Head of caudate nucleus (tissue), 42 donors: ENCODE results near the gene RNF31.
A peak's percentile ranks its signal among the peaks of the same experiment; 100 is the strongest.

Experiments
- DNase-seq, 42 donors: peaks; one replicate each; pipeline versions ENCODE4 v3.0.0 to v3.0.0-alpha.2; 2020 to 2021; ENCODE audit warnings: mixed read lengths in 7 of 42
- intact Hi-C: fragments of 100-400 bp; cut with DNase I; formaldehyde crosslinking; loops from one replicate; pipeline ENCODE4 v1.15.0; 2022

Gene RNF31

DNA sequence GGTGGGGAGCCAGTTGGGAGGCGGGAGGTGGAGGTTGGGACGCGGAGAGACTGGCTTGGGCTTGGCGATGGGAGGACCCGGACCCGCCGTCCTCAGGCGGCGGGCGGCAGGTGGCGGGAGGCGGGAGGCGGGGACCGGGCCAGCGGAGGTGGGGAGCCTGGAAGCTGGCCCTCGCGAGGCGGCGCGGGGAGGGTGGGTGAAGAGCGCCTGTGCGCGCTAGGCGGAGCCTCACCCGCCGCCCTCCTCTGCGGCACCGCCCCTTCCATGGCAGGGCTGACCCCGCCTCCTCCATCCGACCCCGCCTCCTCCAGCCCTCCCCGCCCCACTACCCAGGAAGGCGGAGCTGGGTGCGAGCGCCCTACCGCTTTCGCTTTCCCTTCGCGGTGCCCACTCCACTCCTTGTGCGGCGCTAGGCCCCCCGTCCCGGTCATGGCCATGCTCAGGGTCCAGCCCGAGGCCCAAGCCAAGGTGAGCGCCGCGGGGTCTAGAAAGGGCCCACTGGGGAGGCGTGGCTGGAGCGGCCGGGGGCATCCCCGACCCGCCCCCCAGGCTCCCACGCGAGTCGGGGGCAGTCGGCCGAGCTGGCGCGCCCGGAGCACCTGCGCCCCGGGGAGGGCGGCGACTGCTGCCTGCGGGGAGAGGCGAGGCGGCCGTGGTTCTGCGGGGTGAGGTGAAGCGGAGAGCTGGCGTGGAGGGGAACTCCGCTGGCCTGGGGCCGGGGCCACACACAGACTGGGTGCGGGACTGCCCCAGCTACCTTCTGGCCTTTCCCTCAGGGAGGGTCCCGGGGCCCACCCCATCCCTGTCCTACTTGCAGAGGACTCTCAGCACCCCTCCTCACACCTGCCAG lies 11.2 kb upstream of the RNF31 start, which contains the start of gene PSME1:
TSS of gene PSME1 (plus strand) at position 361 of the 850 bp plus-strand sequence. CDS start at position 430, 69 bp downstream.
- intact Hi-C loops, result no loop called here
- DNase-seq, result peak; percentile 80 to 98 (median 95)

DNA sequence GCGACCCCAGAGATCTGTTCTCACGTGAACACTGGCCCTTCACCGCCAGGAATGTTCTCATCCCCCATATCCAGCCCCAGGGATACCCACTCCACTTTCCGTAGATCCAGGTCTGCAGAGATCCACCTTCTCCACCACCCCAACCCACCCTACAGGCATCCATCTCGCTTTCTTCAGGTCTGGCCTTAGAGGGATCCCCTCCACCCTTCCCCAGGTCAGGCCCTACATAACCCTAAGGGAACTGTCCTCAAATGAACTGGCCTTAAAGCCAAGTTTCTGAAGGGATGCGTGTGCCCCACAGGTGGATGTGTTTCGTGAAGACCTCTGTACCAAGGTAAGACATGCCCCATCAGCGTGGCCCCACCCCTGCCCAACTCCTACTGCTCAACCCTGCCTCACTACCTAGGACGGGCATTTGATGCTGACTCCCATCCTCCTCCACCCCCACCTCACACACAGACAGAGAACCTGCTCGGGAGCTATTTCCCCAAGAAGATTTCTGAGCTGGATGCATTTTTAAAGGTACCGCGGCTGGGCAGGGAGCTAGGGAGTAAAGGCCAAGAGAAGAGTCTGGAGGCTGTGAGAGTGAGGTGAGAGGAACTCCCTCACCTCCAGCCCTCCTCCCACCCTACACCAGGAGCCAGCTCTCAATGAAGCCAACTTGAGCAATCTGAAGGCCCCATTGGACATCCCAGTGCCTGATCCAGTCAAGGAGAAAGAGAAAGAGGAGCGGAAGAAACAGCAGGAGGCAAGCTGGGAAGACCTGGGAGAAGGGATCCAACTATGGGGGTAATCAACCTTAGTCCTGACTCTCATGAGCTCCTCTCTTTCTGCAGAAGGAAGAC lies 10.4 kb upstream of the RNF31 start:
- DNase-seq, result peak in 2 of 42 donors; percentile 20 to 47
- intact Hi-C loops, result no loop called here

DNA sequence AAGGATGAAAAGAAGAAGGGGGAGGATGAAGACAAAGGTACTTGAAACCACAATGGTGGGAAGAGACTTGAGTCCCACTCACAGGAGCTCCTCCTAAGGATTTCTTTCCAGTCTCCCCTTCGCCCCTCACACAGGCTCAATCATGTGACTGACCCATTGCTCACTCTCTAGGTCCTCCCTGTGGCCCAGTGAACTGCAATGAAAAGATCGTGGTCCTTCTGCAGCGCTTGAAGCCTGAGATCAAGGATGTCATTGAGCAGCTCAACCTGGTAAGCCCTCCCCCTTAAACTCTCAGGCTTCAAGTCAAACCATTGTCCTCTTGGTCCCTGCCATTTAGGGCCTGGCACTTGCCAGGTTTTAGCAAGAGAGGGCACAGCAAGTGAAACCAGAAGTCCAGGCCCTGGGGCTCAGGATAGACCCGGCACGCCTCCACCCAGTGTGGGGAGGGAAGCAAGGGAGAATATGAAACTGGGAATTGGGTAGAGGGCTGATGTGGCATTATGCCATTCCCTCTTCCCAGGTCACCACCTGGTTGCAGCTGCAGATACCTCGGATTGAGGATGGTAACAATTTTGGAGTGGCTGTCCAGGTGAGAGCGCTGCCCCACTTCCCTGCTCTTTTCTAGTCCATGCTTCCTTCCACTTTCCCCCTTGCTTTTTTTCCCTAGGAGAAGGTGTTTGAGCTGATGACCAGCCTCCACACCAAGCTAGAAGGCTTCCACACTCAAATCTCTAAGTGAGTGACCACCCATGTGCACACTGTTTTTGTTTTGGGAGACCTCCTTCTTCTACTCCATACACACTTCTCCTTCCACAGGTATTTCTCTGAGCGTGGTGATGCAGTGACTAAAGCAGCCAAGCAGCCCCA lies 9.5 kb upstream of the RNF31 start:
- intact Hi-C loops, result no loop called here
- no peak for DNase-seq

DNA sequence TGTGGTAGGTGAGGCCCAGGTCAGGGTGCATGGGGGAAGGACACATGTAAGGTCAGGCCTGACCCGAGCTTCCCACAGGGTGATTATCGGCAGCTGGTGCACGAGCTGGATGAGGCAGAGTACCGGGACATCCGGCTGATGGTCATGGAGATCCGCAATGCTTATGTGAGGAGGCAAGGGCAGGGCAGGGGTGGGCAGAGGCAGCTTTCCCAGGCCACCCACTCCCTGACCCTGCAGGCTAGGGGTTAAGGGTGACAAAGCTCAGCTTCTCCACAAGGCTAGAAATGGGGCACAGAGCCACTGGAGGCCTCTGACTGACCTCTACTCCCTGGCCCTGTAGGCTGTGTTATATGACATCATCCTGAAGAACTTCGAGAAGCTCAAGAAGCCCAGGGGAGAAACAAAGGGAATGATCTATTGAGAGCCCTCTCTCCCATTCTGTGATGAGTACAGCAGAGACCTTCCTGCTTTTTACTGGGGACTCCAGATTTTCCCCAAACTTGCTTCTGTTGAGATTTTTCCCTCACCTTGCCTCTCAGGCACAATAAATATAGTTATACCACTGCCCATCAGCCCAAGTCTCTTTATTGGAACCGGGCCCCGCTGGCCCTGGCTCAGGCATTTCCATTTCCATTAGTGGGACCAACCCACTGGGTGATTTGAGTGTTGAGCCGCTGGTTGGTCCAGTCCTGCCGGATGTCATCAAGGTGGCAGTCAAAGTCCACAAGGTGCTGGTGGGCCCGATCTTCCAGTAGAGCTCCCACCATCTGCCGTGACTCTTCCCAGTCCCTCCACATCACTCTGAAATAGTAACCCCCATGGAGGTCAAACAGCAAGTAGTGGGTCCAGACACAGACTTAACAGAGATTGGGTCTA lies 8.7 kb upstream of the RNF31 start:
- intact Hi-C loops, result no loop called here
- DNase-seq, result no peak

DNA sequence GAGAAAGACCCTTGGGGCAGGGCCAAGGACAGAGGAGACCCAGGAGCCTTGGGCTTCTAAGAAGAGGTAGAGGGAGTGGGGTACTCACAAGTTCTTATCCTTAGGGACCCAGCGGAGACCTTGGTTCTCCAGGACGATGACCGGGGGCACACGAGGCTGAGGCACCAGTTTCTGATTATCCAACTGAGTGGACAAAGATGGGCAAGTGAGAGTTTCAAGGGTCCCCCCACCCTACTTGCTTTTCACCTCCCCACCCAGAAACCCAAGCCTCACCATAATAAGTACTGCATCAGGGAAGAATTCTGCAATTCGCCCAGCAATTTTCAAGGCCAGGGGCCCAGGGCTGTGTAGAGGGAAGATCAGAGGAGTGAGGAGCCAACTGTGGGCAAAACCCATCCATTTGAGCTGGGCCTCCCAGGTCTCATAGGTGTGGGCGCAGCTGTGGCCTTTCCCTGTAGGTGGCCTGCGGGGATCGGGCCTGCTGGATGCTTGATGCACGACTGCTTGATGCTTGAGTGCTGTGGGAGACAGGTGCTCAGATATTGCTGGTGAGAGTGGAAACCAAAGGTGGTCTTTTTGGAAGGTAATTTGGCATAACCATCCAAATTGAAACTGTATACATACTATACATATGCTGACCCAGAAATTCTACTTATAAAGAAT lies 7.9 kb upstream of the RNF31 start:
- DNase-seq, result no peak
- intact Hi-C loops, result no loop called here

DNA sequence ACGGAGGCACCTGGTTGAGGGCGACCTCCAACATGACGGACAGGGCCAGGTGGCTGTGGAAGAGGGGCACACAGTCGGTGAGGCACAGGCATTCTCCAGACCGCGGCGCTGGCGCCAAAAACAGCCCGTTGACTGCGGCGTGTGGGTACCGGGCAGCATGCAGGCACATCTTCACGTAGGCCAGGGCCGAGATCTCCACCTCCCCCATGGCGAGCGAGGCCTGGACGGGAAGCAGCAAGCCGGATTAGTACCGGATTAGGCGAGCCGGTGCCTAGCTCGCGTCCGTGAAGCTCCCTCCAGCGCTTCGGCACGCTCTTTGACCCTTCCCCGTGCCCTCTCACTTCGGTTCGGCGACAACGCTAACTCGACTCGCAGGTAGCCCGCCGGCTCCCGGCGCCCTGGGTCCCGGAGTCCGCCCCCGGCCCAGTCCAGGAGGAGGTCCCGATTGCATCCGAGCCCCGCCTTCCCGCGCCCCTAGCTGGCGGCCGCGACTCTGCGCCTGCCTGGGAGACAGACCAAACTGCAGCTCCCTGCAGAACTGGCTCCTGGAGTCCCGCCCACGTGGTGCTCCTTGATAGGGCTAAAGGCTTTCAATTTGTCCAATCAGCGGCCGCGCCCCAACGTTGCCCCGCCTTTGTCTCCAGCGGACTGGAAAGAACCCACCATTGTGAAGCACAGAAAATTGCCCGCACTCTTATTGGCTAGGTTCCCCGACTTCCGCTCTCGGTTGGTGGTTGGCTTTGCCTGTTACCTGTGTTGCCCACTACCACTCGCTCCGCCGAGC lies 6.0 kb upstream of the RNF31 start, which contains the start of gene EMC9:
TSS of gene EMC9 (minus strand) at position 495 of the 784 bp plus-strand sequence. CDS start at position 208, 287 bp downstream.
- peak; percentile 99 to 100 (median 100) for DNase-seq
- intact Hi-C loops, result loop anchor here (2.0 kb wide), 1 partner anchor 26 kb away; the partner anchor contains the start of genes DCAF11 and NRL

DNA sequence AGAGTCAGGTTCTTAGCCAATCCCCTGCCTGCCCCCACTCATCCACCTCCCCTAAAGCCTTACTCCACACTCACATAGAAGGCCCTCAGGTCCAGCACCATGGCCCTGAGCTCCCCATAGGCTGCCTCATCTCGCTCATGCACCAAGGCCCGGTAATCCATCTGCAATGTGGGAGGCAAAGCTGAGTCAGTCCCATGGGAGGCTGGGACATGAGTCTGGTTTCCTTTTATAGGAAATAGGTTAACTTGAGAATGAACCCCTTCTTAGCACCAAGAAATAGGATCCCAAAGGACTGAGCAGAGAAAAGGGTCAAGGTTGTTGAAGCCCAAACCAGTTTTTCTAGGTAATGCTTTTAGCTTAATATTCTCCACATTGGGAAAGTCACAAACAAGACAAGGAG lies 3.8 kb upstream of the RNF31 start:
- intact Hi-C loops, result no loop called here

DNA sequence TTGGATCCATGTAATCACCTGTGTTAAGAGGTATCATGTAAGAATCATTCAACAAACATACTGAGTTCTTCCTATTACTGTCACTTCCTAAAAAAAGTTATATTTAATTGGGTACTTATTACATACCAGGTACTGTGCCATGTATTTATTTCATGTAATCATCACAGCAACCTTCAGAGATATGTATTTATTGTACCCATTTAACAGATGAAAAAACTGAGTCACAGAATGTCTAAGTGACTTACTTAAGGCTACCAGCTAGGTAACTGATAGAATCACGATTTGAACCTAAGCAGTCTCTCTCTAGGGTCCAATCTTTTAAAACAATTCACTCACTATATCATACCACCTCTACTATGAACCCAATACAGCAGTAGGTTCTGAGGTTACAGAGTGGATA lies 2.8 kb upstream of the RNF31 start:
- intact Hi-C loops, result no loop called here
- no peak for DNase-seq

More for the DNA sequence above, 3.8 kb upstream of the RNF31 start:
- no peak for DNase-seq

DNA sequence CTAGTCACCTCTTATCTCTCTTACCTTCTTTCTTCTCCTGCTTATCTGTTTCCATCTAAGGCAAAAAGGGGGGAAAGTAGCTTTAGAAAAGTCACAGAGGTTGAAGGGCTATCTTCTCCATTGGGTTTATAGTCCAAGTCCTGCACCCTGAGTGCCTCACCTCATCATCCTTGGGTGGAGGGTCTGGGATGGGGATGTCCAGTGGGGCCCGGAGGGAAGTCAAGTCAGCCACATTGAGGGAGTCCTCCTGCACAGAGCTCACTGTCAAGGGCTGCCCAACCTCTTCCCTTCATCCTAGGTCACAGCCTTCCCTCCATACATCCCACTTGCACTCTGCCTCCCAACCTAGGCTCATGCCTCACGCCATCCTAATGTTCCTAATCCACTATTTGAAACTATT lies 2.1 kb upstream of the RNF31 start:
- no peak for DNase-seq
- intact Hi-C loops, result no loop called here

DNA sequence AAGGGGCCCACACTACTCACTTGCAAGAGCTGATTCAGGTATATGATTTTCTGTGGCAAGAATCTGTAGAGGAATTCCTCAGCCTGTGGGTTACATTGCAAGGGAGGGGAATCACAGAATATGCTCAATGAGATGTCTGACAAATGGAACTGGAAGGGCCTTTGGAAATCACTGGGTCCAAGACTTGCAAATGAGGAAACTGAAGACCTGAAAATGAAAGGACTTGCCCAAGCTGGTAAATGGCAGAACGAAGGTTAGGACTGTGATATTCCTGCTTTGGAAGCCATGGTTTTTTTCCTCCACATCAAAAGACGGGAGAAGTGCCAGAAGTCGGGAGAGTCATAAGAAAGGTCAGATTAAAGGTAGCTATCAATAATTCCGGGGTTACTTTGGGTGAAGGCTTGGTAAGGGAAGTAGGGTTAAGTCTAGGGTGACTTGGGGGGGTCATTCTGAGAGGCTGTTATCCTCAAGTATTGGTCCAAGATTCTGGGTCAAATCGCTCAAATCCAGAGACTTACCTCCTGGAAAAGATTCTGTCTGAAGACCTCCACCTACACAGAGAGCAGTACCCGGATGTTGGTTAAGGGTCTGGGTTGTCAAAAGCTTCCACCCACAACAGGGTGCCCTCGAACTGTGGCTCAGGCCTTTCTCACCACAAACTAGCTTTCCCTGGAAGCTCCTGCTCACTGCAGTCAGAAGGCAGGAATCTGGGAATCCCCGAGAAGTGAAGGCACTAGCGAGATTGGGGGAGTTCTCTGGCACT lies 1.4 kb upstream of the RNF31 start:
- intact Hi-C loops, result no loop called here
- no peak for DNase-seq

DNA sequence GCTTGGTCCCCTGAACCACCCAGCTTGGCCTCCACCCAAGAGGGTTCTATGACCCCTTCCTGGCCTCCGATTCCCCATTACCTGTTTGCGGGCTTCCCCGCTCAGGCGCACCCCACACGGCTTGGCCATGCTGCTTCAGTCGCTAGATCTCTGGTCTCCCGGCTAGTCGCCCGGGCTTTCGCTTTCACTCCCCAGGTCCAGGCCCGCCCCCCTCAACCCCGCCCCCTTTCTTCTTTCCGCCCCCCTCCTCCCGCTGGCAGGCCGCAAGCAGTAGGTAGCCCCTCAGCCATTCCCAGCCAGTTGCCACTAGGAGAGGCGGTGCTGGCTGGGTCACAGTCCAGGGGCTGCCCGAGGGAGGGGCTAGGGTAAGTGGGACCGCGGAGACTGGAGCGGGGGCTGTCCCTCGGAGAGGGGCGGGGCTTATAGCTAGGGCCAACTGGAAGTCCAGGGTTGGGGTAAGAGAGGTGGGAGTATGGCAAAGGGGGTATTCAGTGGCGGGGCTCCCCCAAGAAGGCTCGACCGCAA lies 783 bp upstream of the RNF31 start, which contains the start of gene PSME2:
TSS of gene PSME2 (minus strand) at position 158 of the 525 bp plus-strand sequence. CDS start at position 129, 29 bp downstream.
- peak; percentile 57 to 93 (median 82) for DNase-seq
- intact Hi-C loops, result no loop called here

DNA sequence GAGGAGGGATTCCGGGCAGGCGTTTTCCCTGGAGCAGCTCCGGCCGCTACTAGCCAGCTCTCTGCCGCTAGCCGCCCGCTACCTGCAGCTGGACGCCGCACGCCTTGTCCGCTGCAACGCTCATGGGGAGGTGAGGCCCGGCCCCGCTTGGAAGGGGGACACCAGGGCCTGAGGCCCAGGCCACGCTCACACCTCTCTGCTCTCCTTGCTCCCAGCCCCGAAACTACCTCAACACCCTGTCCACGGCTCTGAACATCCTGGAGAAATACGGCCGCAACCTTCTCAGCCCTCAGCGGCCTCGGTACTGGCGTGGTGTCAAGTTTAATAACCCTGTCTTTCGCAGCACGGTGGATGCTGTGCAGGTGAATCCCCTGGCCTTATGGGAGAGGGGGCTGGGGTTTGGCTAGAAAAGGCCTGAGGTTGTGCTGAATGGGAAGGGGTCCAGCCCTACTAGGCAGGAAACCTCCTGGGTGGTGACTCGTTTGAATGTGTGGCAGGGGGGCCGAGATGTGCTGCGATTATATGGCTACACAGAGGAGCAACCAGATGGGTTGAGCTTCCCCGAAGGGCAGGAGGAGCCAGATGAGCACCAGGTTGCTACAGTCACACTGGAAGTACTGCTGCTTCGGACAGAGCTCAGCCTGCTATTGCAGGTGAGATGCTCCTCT lies 597 bp downstream of the RNF31 start:
- DNase-seq, result peak in 1 of 42 donors; percentile 32
- intact Hi-C loops, result no loop called here

DNA sequence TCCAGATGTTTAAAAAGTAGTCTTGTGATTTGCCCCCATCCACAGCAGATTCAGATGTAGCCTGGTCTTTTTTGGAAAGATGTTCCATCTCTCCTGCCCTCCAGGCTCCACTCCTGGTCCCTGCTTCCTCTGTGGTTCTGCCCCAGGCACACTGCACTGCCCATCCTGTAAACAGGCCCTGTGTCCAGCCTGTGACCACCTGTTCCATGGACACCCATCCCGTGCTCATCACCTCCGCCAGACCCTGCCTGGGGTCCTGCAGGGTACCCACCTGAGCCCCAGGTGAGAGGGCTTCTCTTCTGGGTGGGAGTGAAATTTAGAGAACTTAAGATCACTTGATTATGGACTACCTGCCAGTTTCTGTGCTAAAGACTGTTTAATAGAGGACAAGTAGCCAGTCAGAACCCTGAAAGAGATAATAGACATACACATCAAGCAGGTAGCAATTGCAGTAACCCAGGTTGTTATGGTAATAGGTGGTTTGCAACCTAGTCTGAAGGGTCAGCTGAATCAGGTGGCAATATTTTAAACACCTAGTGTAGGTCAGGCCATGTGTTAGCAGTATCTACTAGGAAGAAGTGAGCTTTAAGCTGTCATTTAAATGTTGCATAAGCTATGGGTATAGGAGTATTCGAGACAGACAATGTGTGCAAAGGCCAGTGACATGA lies 2.1 kb downstream of the RNF31 start:
- intact Hi-C loops, result no loop called here
- no peak for DNase-seq

DNA sequence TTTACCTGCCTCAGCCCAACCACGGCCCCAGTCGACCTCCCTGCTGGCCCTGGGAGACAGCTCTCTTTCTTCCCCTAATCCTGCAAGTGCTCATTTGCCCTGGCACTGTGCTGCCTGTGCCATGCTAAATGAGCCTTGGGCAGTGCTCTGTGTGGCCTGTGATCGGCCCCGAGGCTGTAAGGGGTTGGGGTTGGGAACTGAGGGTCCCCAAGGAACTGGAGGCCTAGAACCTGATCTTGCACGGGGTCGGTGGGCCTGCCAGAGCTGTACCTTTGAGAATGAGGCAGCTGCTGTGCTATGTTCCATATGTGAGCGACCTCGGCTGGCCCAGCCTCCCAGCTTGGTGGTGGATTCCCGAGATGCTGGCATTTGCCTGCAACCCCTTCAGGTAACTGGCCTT lies 2.8 kb downstream of the RNF31 start:
- no peak for DNase-seq
- intact Hi-C loops, result no loop called here
